GM18517 (cell line): ENCODE data around the gene PLEKHJ1.

Experiments
- ATAC-seq: cut with Tn5 transposase; IDR thresholded peaks from one replicate; pipeline ENCODE4 v1.9.1; 2021; ENCODE audit warnings: mild to moderate bottlenecking, moderate library complexity; ENCODE audit not compliant: unreplicated experiment

PLEKHJ1 gene

GRCh38 chr19:2249880-2250765, 14.0 kb upstream of the PLEKHJ1 start:
- ATAC-seq: no peak

GRCh38 chr19:2249010-2249866, 13.1 kb upstream of the PLEKHJ1 start, which contains the start of gene AMH:
Gene AMH (plus strand): TSS chr19:2249323. CDS start chr19:2249333, 10 bp downstream.
- ATAC-seq: no peak

- no peak for ATAC-seq
Observed at GRCh38 chr19:2248136-2249009, 12.2 kb upstream of the PLEKHJ1 start.

GRCh38 chr19:2247433-2248101, 11.4 kb upstream of the PLEKHJ1 start:
- no peak for ATAC-seq

GRCh38 chr19:2246801-2247361, 10.8 kb upstream of the PLEKHJ1 start:
- ATAC-seq: no peak

- no peak for ATAC-seq
Observed at GRCh38 chr19:2246014-2246620, 10.0 kb upstream of the PLEKHJ1 start.

- ATAC-seq: no peak
Observed at GRCh38 chr19:2245273-2245672, 9.1 kb upstream of the PLEKHJ1 start.

- ATAC-seq: no peak
Observed at GRCh38 chr19:2244486-2244885, 8.4 kb upstream of the PLEKHJ1 start.

- no peak for ATAC-seq
Observed at GRCh38 chr19:2244125-2244411, 7.9 kb upstream of the PLEKHJ1 start.

- no peak for ATAC-seq
Observed at GRCh38 chr19:2243274-2244124, 7.4 kb upstream of the PLEKHJ1 start.

- ATAC-seq: no peak
Observed at GRCh38 chr19:2242816-2243215, 6.7 kb upstream of the PLEKHJ1 start.

- ATAC-seq: no peak
Observed at GRCh38 chr19:2242092-2242537, 6.0 kb upstream of the PLEKHJ1 start.

GRCh38 chr19:2240881-2241760, 5.0 kb upstream of the PLEKHJ1 start:
- ATAC-seq: no peak

- ATAC-seq: no peak
Observed at GRCh38 chr19:2239771-2240770, 3.9 kb upstream of the PLEKHJ1 start.

GRCh38 chr19:2239173-2239572, 3.0 kb upstream of the PLEKHJ1 start:
- ATAC-seq: no peak

- ATAC-seq: no peak
Observed at GRCh38 chr19:2237869-2238153, 1.7 kb upstream of the PLEKHJ1 start.
